Transverse colon (tissue), 4 donors: ENCODE results near the gene TRIM65. TPM values are rescaled to one million over a fixed set of nuclear protein-coding genes. Genes with fewer than 3 reads are reported as not detected.

Experiments
- DNase-seq: peaks from one replicate; pipeline ENCODE4 v3.0.0-alpha.2; 2019
- H3K27ac ChIP-seq, 4 donors: fragments of 200-600 bp; sonication (generic); 2 replicates each; pipeline ENCODE4 v1.5.1; 2016 to 2018; ENCODE audit warnings: inconsistent platforms in 4 of 4
- H3K27me3 ChIP-seq: fragments of 200-600 bp; sonication (generic); 2 replicates; pipeline ENCODE4 v1.5.1; 2017; ENCODE audit warnings: inconsistent platforms
- H3K36me3 ChIP-seq, 4 donors: fragments of 200-600 bp; sonication (generic); 2 replicates each; pipeline ENCODE4 v1.5.1; 2017 to 2019; ENCODE audit warnings: inconsistent platforms in 4 of 4
- H3K4me1 ChIP-seq, 4 donors: fragments of 200-600 bp; sonication (generic); 2 replicates each; pipeline ENCODE4 v1.5.1; 2017 to 2020; ENCODE audit warnings: inconsistent platforms in 4 of 4
- H3K4me3 ChIP-seq, 4 donors: fragments of 200-600 bp; sonication (generic); 1 replicate in 1 of 4; 2 replicates in 3 of 4; pipeline versions ENCODE4 v1.5.1 to v1.6.1; 2017 to 2019; ENCODE audit warnings: inconsistent platforms in 4 of 4
- H3K9me3 ChIP-seq, 2 donors: fragments of 200-600 bp; sonication (generic); 2 replicates each; pipeline ENCODE4 v1.5.1; 2017 to 2019; ENCODE audit warnings: inconsistent platforms in 2 of 2
- EP300 ChIP-seq: sonication (generic); formaldehyde crosslinking; IDR thresholded peaks from one replicate; pipeline ENCODE4 v1.6.1; 2017; ENCODE audit warnings: antibody characterized with exemption, low read depth
- POLR2A ChIP-seq: fragments of 450-650 bp; IDR thresholded peaks from one replicate; pipeline ENCODE4 v1.6.1; 2016; ENCODE audit warnings: antibody characterized with exemption, mild to moderate bottlenecking, moderate library complexity
- POLR2AphosphoS5 ChIP-seq, 3 donors: sonication (generic); formaldehyde crosslinking; IDR thresholded peaks; one replicate each; pipeline ENCODE4 v1.6.1; 2016; ENCODE audit warnings: antibody characterized with exemption in 3 of 3
- WGBS, 2 donors: methylation state at CpG; one replicate each; pipeline ENCODE4 v1.1.5; 2018; ENCODE audit warnings: low coverage in 1 of 2; 5-methylcytosine and 5-hydroxymethylcytosine counted together
- in situ Hi-C, 4 donors: fragments of 200-750 bp; cut with MboI; loops; one replicate each; pipeline versions ENCODE4 v1.15.0 to v1.15.1; 2017; ENCODE audit warnings: low sequenced_read_pairs in 3 of 4, low pct_ligation_motif_present in 1 of 4, low pct_unique_long_range_greater_than_20kb in 1 of 4
- intact Hi-C: fragments of 100-400 bp; cut with DNase I; formaldehyde crosslinking; loops from one replicate; pipeline ENCODE4 v1.15.1; 2023; ENCODE audit warnings: low total_unique reads
- total RNA-seq, 4 donors: library from RNA; depleted of rRNA; stranded (reverse); fragments of >200 nt; gene quantifications; one replicate each; pipeline ENCODE4 v1.1.0, GENCODE V29; 2016
- TF ChIP-seq, protein P1 (sequence below), 5 experiments: fragments of 200-600 bp in 3 of 5; fragments of 450-650 bp in 2 of 5; sonication (generic) in 3 of 5; IDR thresholded peaks; 1 replicate in 2 of 5; 2 replicates in 3 of 5; pipeline ENCODE4 v1.5.1; 2016 to 2017; ENCODE audit warnings: antibody characterized with exemption in 5 of 5, inconsistent platforms in 3 of 5, mild to moderate bottlenecking in 2 of 5, moderate library complexity in 1 of 5

TRIM65 gene
- total RNA-seq, 4 donors from 2014 or later, result 16.8 to 21.7 (median 20.5) TPM

- Histone ChIP-seq H3K27me3 (no peaks in the 10 kb centered on the region), H3K4me3 (no peak overlapping the region), H3K9me3 (no peaks in the 10 kb centered on the region), H3K36me3 (peaks cover 0 to 14% (median 0%) of the 10 kb centered on the region in 4 donors), H3K27ac (peak overlapping the region in 3 of 4 donors; percentile 92 to 94 (median 92)), H3K4me1 (peaks cover 11 to 19% (median 17%) of the 10 kb centered on the region in 4 donors)
- in situ Hi-C loops (loop anchor here (5.0 to 25.0 kb wide), 4 partner anchors 88 to 281 kb away; partner anchors contain the start of gene CDK3 (in 1 of the 4)), intact Hi-C loops (loop anchor here (5.0 kb wide), 1 partner anchor 96 kb away; the partner anchor contains the start of gene CDK3)
- TF ChIP-seq POLR2AphosphoS5 (IDR thresholded peaks at IDR 0.05) (no peak), POLR2A (no peak), EP300 (no peak)
- TF ChIP-seq, protein P1, sequence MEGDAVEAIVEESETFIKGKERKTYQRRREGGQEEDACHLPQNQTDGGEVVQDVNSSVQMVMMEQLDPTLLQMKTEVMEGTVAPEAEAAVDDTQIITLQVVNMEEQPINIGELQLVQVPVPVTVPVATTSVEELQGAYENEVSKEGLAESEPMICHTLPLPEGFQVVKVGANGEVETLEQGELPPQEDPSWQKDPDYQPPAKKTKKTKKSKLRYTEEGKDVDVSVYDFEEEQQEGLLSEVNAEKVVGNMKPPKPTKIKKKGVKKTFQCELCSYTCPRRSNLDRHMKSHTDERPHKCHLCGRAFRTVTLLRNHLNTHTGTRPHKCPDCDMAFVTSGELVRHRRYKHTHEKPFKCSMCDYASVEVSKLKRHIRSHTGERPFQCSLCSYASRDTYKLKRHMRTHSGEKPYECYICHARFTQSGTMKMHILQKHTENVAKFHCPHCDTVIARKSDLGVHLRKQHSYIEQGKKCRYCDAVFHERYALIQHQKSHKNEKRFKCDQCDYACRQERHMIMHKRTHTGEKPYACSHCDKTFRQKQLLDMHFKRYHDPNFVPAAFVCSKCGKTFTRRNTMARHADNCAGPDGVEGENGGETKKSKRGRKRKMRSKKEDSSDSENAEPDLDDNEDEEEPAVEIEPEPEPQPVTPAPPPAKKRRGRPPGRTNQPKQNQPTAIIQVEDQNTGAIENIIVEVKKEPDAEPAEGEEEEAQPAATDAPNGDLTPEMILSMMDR (IDR thresholded peaks at IDR 0.05), result no peak
- WGBS, 2 donors, result 59 to 60% methylated on average over 7 to 10 of the region's 10 CpGs
- DNase-seq, result no peak
Measured at GRCh38 chr17:75906143-75906884, 9.6 kb upstream of the TRIM65 start.

GRCh38 chr17:75904749-75905521, 8.2 kb upstream of the TRIM65 start, which contains the start of gene MRPL38:
TSS of gene MRPL38 (minus strand) at chr17:75904884. CDS start at chr17:75904875, 9 bp downstream.
- peak within 1 kb of the TSS; percentile 92 to 96 (median 93) for H3K27ac ChIP-seq
- no peaks in the 10 kb centered on the region for H3K9me3 ChIP-seq
- in situ Hi-C loops (loop anchor here (5.0 to 25.0 kb wide), 4 partner anchors 90 to 282 kb away; partner anchors contain the start of gene CDK3 (in 1 of the 4)), intact Hi-C loops (loop anchor here (5.0 kb wide), 1 partner anchor 97 kb away; the partner anchor contains the start of gene CDK3)
- peak within 1 kb of the TSS; percentile 71 to 88 (median 84) for H3K4me3 ChIP-seq
- no peaks in the 10 kb centered on the region for H3K27me3 ChIP-seq
- peaks cover 0 to 19% (median 2%) of the 10 kb centered on the region in 4 donors for H3K36me3 ChIP-seq
- 2% methylated on average over 46 of the region's 69 CpGs; no CpG with 5 or more reads in 1 of the 2 donors for WGBS, 2 donors
- TF ChIP-seq, protein P1 (IDR thresholded peaks at IDR 0.05), result peak; percentile 96 to 100 (median 98)
- TF ChIP-seq POLR2AphosphoS5 (IDR thresholded peaks at IDR 0.05) (peak; percentile 64 to 86 (median 85)), POLR2A (peak; percentile 59), EP300 (no peak)
- peaks cover 11 to 19% (median 17%) of the 10 kb centered on the region in 4 donors for H3K4me1 ChIP-seq
- DNase-seq, result peak; percentile 97

- Histone ChIP-seq H3K4me3 (no peak overlapping the region), H3K9me3 (no peaks in the 10 kb centered on the region), H3K4me1 (peaks cover 13 to 21% (median 20%) of the 10 kb centered on the region in 4 donors), H3K36me3 (peaks cover 0 to 28% (median 2%) of the 10 kb centered on the region in 4 donors), H3K27me3 (no peaks in the 10 kb centered on the region), H3K27ac (no peak overlapping the region)
- no peak for TF ChIP-seq POLR2AphosphoS5 (IDR thresholded peaks at IDR 0.05)
- TF ChIP-seq, protein P1 (IDR thresholded peaks at IDR 0.05), result no peak
- WGBS, 2 donors, result 96% methylated on average over 4 to 6 of the region's 6 CpGs
- intact Hi-C loops, result no loop called here
- in situ Hi-C loops, result loop anchor here in 2 of 4 donors (10.0 to 25.0 kb wide), 2 partner anchors 92 to 285 kb away; no protein-coding TSS in a partner anchor
- no peak for DNase-seq
Measured at GRCh38 chr17:75902406-75902805, 5.7 kb upstream of the TRIM65 start.

- Histone ChIP-seq H3K4me1 (peaks cover 17 to 27% (median 24%) of the 10 kb centered on the region in 4 donors), H3K9me3 (no peaks in the 10 kb centered on the region), H3K36me3 (peaks cover 0 to 28% (median 2%) of the 10 kb centered on the region in 4 donors), H3K27ac (no peak overlapping the region), H3K4me3 (no peak overlapping the region), H3K27me3 (no peaks in the 10 kb centered on the region)
- TF ChIP-seq EP300 (no peak), POLR2A (no peak), POLR2AphosphoS5 (IDR thresholded peaks at IDR 0.05) (no peak)
- TF ChIP-seq, protein P1 (IDR thresholded peaks at IDR 0.05), result no peak
- intact Hi-C loops (no loop called here), in situ Hi-C loops (loop anchor here in 2 of 4 donors (10.0 to 25.0 kb wide), 2 partner anchors 93 to 286 kb away; no protein-coding TSS in a partner anchor)
- DNase-seq, result no peak
- 90% methylated on average over 18 of the region's 18 CpGs; no CpG with 5 or more reads in 1 of the 2 donors for WGBS, 2 donors
Measured at GRCh38 chr17:75901727-75902126, 5.0 kb upstream of the TRIM65 start.
